HG02610 (cell line): ENCODE measurements around the gene TIMM44.

Source experiments
- ATAC-seq: cut with Tn5 transposase; IDR thresholded peaks from one replicate; pipeline ENCODE4 v1.9.1; 2021; ENCODE audit warnings: mild to moderate bottlenecking, moderate library complexity; ENCODE audit not compliant: unreplicated experiment

Gene TIMM44, protein sequence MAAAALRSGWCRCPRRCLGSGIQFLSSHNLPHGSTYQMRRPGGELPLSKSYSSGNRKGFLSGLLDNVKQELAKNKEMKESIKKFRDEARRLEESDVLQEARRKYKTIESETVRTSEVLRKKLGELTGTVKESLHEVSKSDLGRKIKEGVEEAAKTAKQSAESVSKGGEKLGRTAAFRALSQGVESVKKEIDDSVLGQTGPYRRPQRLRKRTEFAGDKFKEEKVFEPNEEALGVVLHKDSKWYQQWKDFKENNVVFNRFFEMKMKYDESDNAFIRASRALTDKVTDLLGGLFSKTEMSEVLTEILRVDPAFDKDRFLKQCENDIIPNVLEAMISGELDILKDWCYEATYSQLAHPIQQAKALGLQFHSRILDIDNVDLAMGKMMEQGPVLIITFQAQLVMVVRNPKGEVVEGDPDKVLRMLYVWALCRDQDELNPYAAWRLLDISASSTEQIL

DNA sequence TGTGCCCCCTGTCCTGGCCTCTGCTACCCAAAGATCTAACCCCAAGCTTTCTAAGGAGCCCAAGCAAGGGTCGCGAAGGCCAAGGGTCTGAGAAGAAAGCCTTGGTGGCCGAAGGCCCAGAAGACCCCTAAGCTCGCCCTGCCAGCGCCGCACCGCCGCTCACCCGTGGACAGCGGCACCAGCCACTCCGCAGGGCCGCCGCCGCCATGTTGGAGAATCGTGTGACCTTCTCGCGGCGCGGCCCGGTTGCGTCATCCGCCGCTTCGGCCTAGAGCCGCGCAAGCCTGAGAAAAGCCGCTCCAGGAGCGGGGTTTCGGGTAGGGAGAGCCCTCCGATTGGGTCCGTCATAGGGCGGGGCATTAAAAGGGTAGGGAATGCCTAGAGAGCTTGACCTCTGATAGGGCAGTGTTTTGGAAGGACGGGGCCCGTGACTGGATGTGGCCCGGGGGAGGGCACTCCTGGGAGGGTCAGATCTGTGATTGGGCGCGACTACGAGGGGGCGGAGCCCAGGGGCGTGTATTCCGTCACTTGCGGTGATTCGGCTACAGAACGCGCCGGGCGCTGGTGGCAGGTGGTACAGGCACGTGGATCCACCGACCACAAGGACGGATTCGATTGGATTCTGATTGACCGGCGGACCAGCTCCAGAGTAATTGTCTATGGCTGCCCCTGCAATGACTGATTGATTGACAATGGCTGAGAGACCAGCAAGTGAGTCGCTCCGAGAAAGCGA lies at the start of gene TIMM44:
Gene TIMM44, minus strand, starts transcription at position 223 of the 733 bp plus-strand sequence. Its CDS starts 15 bp downstream, at position 208.
- ATAC-seq = peak; percentile 94

DNA sequence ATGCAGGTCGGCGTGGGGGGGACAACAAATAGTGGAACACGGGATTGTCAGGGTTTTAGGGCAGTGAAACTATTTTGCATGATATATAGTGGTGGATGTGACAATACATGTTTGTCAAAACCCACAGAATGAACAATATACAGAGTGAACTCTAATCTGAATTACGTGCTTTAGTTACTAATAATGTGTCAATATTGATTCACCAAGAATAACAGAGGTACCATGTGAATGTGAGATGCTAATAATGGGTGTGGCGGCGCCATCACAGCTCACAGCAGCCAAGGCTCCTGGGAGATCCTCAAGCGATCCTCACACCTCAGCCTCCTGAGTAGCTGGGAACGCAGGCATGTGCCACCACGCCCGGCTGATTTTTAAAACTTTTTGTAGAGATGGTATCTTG lies 49.1 kb upstream of the TIMM44 start:
- no peak for ATAC-seq

DNA sequence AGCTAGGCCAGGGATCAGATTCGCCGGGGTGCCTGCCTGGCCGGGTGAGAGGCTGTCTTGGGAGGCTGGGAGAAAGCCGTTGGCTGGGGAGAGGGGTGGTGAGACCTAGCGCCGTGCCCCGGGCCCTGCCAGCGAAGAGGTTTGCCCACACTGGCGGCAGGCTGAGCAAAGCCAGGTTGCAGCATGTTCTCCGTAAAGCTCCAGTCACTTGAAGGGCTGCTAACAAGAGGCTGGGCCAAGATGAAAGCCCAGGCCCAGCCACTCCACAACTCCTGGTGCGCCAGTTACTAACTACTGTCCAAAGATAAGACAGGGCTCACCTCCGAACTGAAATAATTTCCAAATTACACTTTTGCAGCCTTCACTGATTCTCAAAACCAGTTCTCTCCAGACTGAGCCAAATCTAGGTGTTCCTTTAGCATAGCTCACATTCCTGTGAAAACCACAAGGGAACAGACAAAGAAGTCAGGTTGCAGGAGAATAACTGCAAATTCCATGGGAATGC lies 45.7 kb upstream of the TIMM44 start:
- no peak for ATAC-seq

DNA sequence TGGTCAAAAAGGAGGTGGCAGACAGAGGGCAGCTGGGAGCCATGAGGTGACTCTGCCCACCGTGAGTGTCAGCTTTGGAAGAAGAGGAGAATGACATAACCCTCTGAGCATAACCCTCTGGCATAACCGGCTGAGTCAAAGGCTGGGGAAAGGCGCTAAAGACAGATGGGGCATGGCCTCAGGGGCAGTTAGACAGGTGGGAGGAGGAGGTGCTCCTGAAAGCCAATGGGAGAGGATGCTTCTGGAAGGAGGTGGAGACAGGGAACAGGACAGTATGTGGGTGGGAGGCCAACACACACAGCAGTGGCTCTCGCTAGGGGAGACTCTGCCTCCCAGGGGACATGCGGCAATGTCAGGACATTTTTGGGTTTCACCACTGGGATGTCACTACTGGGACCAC lies 44.8 kb upstream of the TIMM44 start:
- ATAC-seq = no peak

DNA sequence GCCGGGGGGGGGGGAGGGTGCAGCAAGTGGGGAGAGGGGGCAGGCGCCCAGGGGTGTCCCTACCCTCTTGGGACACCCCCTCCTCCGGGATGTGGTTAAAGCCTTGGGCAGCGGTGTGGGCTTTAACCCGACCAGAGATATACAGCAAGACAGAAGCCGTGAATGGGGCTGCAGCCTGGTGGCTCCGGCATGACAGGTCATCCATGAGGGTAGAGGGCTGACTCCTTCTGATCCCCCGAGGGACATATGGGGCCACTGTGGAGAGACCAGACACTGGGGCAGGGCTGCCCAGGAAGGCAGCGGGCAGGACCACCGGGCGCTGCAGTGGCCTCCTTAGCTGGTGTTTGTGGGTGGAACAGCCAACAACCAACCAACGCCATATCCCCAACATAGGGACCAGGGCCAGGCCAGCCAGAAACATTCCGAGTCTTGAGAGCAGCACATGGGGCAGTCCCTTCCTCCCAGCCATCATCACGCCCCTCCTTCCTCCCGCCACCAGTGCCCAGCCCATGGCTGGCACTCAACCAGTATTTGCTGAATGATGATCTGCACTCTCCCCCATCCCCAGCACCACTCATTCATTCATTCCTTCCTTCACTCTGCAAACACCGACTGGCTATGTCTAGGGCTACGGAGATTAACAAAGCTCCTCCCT lies 43.8 kb upstream of the TIMM44 start:
- no peak for ATAC-seq

DNA sequence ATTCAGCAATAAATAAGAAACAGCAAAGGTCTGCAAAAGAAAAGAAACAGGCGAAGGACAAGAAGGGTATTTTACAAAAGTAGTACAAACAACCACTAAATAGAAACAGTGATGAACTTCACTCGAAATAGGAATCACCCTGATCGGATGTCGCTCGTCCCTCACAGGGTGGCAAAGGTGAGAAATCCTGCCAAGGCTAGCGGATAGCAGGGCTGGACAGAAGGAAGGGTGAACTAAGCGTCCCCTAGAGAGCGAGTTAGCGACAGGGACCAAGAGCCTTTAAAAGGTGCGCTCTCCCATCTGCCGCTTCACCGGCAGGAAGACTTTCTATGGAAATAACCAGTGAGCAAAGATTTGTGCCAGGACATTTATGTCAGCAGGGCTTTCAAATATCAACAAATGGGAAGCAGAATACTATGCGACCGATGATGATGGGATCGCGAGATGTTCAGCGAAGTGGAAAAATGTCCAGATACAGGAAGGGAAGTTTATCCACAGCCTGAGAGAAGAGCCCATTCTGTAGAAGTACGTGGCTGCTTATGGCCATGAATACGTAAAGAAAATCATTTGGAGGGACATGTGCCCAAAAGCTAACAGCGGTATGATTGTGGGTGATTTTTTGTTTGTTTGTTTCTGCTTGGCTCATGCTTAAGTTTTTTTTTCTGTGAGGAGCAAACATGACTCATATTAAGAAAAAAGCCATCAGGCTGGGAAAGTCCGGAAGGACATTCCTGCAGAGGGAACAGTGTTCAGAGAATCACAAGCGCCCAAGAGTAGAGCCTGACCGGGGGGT lies 43.1 kb upstream of the TIMM44 start:
- no peak for ATAC-seq

DNA sequence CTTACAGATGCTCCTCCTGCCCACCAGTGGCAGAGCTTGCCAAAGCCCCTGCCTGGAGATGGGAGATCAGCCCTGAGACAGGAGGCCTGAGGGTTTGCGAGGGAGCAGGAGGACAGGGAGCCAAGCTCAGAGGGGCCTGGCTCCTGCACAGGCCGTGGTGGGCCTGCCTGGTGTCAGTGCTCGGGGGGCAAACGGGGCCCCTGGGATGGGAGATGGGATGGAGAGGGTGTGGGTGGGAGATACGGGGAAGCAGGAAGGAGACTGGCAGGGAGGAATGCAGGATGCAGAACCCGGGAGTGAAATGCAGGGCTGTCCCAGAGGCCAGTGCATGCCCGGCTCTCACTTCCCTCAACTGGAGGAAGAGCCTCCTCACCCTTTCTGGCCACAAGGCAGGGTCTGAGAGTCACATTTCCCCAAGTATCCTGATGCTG lies 42.0 kb upstream of the TIMM44 start:
- no peak for ATAC-seq

DNA sequence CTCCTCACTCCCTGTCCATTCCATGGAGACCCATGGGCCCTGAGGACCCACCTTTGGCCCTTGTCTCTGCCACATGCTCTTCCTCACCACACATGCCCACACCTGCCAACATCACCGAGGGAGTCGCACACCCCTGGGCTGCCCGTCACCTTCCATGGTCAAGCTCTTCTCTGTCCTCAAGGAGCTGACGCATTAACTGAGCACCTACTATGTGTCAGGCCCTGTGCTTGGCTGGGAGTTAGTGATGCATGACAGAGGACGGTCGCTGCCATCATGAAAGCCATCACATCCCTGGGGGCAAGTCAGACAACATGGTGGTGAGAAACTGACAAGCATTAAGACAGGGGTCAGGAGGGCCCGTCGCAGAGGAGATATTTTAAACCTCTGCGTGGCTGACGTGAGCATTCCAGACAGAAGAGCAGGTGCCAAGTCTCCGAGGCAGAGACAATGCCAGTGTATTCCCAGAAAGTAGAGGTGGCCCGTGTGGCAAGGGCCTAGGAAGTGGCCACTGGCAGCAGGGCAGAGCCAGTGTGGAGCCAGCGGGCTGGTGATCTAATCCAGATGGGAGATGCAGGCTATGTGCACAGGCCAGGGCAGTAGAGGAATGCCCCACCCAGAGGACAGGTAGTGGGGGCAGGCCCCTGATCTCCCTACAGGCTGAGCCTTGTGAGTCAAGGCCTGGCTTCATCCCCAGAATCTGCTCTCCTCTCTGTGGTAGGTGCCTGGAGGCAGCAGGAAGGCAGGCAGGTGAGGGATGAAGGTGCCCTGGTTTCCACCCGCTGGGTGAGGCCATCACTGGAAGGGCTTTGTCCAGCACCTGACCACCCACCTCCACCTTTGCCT lies 40.8 kb upstream of the TIMM44 start:
- ATAC-seq = no peak

DNA sequence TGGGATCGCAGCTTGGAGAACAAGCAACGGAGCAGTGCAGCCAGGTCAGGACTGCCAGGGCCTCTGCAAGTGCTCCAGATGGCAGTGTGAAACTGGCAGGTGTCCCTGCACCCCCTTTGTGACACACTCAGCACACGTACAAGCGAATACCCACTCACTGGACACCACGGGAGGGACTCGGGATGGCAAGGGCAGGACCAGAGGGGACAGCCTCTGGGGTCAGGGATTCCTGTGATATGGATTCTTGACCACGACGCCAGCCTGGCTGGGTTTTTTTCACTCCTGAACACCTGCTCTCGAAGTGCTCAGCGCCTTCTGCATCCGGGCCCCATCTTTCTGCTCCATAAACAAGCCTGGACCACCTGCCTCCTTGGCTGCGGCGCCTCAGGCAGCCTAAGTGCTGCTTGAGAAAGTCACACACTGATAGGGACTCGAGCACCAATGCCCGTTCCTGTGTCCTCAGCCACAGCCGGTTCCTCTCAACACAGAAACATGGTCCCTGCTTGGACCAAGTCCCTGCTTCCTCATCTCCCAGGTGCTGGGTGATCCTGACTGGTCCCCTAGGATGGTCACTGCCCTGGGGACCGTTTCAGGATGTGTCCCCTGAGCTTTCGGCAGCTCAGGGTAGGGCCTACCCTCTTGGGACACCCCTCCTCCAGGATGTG lies 40.0 kb upstream of the TIMM44 start:
- ATAC-seq = no peak

DNA sequence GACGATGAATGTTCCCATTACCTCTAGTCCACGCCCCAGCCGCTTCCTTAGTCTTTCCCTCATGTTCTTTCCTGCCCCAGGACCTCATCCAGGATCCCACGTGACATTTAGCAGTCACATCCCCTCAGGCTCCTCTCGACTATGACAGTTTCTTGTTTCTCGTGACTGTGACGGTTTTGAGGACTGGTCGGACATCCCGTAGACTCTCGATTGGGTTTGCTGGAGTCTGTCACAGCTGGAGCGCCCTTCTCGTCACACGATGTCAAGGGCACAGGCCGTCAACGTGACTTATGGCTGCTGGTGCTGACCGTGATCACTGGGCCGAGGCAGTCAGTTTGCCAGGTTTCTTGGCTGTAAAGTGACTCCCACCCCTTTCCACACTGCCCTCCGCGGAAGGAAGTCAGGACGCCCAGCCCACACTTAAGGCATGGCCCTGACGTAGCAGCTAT lies 39.2 kb upstream of the TIMM44 start:
- no peak for ATAC-seq

DNA sequence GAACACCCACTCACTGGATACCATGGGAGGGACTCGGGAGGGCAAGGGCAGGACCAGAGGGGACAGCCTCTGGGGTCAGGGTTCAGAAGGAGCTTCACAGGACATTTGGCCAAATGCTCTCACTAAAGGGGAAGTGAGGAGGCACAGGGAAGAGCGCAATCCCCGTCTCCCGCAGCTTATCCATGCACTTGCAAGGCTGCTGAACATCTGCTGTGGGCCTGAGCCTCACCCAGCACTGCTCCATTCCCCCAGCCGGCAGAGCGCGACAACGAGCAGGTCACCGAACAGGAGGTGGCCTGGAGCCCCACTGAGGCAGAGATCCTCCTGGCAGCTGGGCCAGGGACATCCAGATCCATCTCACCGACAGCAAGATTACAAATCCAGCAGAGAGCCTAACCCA lies 38.6 kb upstream of the TIMM44 start:
- no peak for ATAC-seq

DNA sequence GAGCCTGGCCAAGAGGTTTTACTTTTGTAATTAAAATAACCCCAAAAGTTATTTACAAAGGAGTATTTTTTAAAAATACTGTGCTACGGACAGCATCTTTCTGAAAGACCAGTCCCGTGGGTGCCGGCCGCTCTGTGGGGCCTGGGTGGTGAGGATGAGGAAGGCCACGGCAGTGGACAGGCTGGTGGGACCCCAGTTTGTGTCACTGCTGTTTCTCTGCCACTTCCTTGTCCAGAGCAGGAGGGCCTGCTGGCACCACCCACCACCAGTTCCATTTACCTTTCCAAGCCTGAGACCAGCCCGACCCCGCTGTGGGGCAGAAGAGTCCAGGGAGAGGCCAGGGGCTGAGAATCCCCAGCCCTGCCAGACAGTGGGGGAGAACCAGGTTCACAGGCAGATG lies 38.2 kb upstream of the TIMM44 start:
- no peak for ATAC-seq

DNA sequence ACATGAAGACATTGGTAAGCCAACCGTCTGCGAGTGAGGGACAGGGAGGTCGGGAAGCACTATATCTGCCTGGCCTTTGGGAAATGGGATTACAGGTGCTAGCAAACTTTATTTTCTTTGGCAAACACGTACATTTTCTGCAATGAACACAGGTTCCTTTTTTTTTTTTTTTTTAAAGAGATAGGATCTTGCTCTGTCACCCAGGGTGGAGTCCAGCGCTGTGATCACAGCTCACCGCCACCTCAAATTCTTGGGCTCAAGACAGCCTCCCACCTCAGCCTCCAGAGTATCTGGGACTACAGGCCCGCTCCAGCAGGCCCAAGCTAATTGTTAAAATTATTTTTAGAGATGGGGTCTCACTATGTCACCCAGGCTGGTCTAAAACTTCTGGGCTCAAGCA lies 37.7 kb upstream of the TIMM44 start:
- no peak for ATAC-seq

DNA sequence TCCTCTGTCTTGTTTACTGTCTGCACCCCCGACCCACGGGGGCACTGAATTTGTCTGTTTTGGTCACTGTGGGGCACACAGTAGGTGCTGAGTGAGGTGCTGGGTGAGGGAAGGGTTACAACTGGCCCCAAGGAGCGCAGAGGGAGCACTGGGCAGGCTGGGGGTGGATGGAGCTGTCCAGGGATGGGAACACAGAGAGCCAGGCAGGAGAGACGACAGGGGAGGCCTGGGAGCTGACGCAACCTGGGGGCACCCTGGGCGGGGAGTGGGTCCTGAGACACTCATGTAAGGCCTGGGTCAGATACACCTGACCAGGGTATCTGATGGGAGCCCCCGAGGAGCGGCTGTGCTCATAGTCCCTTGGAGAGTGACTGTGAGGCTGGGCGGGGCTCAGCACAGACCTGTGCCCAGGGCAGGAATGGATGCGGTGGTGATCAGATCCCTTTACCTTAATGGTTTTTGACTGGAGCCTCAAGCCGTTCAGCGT lies 37.2 kb upstream of the TIMM44 start:
- no peak for ATAC-seq

DNA sequence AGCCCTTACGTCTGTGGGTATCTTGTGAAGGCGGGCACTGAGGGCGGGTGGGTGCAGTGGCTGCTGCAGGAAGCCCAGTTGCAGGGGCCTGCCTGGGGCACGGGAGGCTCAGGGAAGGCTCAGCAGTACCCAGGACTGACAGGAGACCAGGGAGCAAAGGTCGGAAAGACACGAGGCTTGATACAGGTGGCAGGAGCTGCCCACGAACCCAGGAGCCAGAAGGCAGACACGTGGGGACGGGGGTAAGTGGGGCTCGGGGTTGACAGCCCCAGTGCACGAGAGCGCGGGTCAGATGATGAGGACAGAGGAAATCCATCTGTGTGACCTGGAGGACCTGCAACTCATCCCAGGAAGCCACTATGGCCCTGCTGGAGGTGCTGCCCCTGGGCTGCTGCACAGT lies 36.7 kb upstream of the TIMM44 start:
- no peak for ATAC-seq

DNA sequence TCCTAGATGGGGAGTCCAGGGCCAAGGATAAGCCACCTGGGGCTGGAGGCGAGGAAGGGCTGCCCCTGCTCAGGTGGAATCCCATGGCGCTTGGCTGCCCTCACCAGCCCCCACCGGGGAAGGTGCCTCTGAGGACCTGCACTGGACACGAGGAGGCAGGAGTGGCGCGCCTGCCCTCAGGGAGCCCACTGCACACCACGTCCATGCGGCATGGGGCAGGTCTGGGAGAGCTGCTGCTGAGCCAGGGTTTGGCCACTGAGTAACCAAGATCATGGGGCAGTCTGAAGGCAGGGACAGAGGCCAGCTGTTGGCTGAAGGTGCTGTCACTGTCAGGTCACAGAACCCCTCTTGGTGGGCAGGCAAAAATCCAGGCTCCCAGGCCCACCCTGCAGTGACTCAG lies 36.1 kb upstream of the TIMM44 start:
- no peak for ATAC-seq

DNA sequence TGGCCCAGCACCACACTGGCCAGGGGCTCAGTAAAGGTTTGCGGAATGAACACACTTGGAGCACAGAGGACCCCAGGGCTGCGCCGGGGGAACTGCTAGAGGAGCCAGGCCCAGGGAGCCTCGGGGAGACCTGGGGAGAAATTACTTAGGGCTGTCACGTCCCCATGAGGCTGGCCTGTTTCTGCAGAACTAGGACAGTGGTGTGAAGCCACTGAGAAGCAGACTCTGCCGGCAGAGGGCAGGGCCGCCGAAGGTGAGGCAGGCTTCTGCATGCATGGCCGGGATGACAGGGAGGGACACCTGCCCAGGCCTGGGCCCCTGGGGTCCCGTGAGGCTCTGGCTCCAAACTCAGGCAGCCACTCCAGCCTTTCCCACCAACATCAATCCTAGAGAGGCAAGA lies 35.5 kb upstream of the TIMM44 start:
- no peak for ATAC-seq

DNA sequence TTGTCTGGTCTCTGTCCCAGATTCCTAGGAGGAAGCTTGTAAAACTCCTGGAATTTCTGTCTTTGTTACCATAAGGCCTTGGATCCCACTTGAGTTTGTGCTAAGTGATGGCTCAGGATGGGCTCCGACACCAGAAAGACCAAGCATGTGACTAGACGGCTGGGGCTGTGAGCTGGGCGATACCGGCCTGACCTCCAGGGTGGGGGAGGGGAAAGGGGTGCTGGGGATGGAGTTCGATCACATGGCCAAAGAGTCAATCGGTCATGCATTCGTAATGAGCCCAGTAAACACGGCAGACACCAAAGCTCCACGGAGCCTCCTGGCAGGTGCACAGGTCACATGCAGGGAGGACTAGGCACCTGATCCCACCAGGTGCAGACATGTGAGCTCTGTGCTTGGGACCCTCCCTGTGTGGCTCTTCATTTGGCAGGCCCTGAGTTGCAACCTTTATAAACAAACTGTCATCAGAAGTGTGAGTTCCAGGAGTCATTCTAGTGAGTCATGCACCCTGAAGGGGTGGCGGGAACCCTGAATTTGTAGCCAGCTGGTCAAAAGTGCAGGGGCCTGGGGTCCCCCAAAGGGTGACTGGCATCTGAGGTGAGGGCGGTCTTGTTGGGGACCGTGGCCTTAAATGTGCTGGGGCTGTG lies 34.8 kb upstream of the TIMM44 start:
- no peak for ATAC-seq

DNA sequence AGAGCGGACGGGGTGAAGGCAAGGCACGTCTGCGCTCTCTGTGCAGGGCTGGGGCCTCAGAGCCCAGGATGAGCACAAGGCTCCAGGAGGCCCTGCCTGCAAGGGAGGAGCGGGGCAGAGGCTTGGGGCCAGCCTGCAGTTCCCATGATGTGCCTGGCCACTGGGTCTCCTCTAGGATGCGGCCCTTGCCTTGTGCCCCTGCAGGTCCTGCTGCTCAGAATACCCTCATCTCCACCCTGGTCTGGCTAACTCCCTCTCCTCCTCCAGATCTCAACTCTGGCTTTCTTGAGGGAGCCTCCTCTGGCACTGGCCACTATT lies 34.2 kb upstream of the TIMM44 start:
- no peak for ATAC-seq
